Suprapubic skin (tissue), 4 donors: ENCODE data around the gene ALOX12. TPM values are rescaled to one million over a fixed set of nuclear protein-coding genes. Genes with fewer than 3 reads are reported as not detected.
"Not testable (repeated sequence)": the region's sequence is repeated elsewhere in the genome, so short reads cannot be mapped to it uniquely, and the experiment has no call there.

ENCODE experiments used
- DNase-seq, 2 donors: peaks; one replicate each; pipeline ENCODE4 v3.0.0-alpha.2; 2019; ENCODE audit warnings: low spot score in 2 of 2
- H3K27ac ChIP-seq: fragments of 200-600 bp; sonication (generic); one replicate; pipeline ENCODE4 v1.5.1; 2019
- H3K27me3 ChIP-seq: fragments of 200-600 bp; sonication (generic); one replicate; pipeline ENCODE4 v1.5.1; 2019
- H3K36me3 ChIP-seq: fragments of 200-600 bp; sonication (generic); one replicate; pipeline ENCODE4 v1.5.1; 2019
- H3K4me1 ChIP-seq: fragments of 200-600 bp; sonication (generic); one replicate; pipeline ENCODE4 v1.5.1; 2019
- H3K4me3 ChIP-seq: fragments of 200-600 bp; sonication (generic); one replicate; pipeline ENCODE4 v1.5.1; 2019; ENCODE audit warnings: mild to moderate bottlenecking
- H3K9me3 ChIP-seq: fragments of 200-600 bp; sonication (generic); one replicate; pipeline ENCODE4 v1.5.1; 2019
- CTCF ChIP-seq, 2 donors: fragments of 200-600 bp in 1 of 2; fragments of 450-650 bp in 1 of 2; sonication (generic) in 1 of 2; IDR thresholded peaks; one replicate each; pipeline ENCODE4 v1.5.1; 2016 to 2019; ENCODE audit warnings: antibody characterized with exemption in 2 of 2, mild to moderate bottlenecking in 1 of 2, moderate library complexity in 1 of 2
- EP300 ChIP-seq: sonication (generic); formaldehyde crosslinking; IDR thresholded peaks from one replicate; pipeline ENCODE4 v1.6.1; 2017; ENCODE audit warnings: antibody characterized with exemption
- POLR2A ChIP-seq, 2 donors: fragments of 450-650 bp; IDR thresholded peaks; one replicate each; pipeline ENCODE4 v1.6.1; 2017; ENCODE audit warnings: antibody characterized with exemption in 2 of 2, mild to moderate bottlenecking in 2 of 2, moderate library complexity in 2 of 2
- POLR2AphosphoS5 ChIP-seq, 3 donors: sonication (generic); formaldehyde crosslinking; IDR thresholded peaks; one replicate each; pipeline ENCODE4 v1.6.1; 2017; ENCODE audit warnings: antibody characterized with exemption in 3 of 3
- WGBS: methylation state at CpG from one replicate; pipeline ENCODE4 v1.1.5; 2018; 5-methylcytosine and 5-hydroxymethylcytosine counted together
- total RNA-seq, 4 donors: library from RNA; depleted of rRNA; stranded (reverse); fragments of >200 nt; gene quantifications; one replicate each; pipeline ENCODE4 v1.1.0, GENCODE V29; 2016

ALOX12 gene
- total RNA-seq, 4 donors from 2014 or later: 9.8 to 34.4 (median 22.8) TPM

GRCh38 chr17:6985266-6985665 is 10.6 kb upstream of the ALOX12 start:
- DNase-seq: no peak
- H3K36me3 ChIP-seq: no peaks in the 10 kb centered on the region
- no peaks in the 10 kb centered on the region for H3K4me1 ChIP-seq
- no peaks in the 10 kb centered on the region for H3K27me3 ChIP-seq
- H3K27ac ChIP-seq: no peak overlapping the region
- H3K9me3 ChIP-seq: no peaks in the 10 kb centered on the region
- TF ChIP-seq EP300: no peak
- TF ChIP-seq POLR2AphosphoS5 (IDR thresholded peaks at IDR 0.05): no peak
- TF ChIP-seq POLR2A (IDR thresholded peaks at IDR 0.05): no peak
- TF ChIP-seq CTCF (IDR thresholded peaks at IDR 0.05): no peak
- 69% methylated on average over 4 of the region's 4 CpGs for WGBS
- no peak overlapping the region for H3K4me3 ChIP-seq

- no peak for DNase-seq
- Histone ChIP-seq H3K4me3 (no peak overlapping the region), H3K27ac (no peak overlapping the region), H3K9me3 (no peaks in the 10 kb centered on the region), H3K36me3 (no peaks in the 10 kb centered on the region), H3K4me1 (no peaks in the 10 kb centered on the region), H3K27me3 (no peaks in the 10 kb centered on the region)
- 59% methylated on average over 3 of the region's 3 CpGs for WGBS
- TF ChIP-seq POLR2A (IDR thresholded peaks at IDR 0.05) (no peak), POLR2AphosphoS5 (IDR thresholded peaks at IDR 0.05) (no peak), EP300 (no peak), CTCF (IDR thresholded peaks at IDR 0.05) (no peak)
These were observed 9.2 kb upstream of the ALOX12 start for GRCh38 chr17:6986676-6987075.

- no peaks in the 10 kb centered on the region for H3K27me3 ChIP-seq
- no peaks in the 10 kb centered on the region for H3K36me3 ChIP-seq
- no peaks in the 10 kb centered on the region for H3K9me3 ChIP-seq
- no peaks in the 10 kb centered on the region for H3K4me1 ChIP-seq
- no peak overlapping the region for H3K27ac ChIP-seq
- WGBS: 90% methylated on average over 2 of the region's 2 CpGs
- no peak overlapping the region for H3K4me3 ChIP-seq
- TF ChIP-seq POLR2AphosphoS5 (IDR thresholded peaks at IDR 0.05) (no peak), CTCF (IDR thresholded peaks at IDR 0.05) (no peak), POLR2A (IDR thresholded peaks at IDR 0.05) (no peak), EP300 (no peak)
- DNase-seq: no peak
These were observed 6.1 kb upstream of the ALOX12 start for GRCh38 chr17:6989779-6990178.

DNA sequence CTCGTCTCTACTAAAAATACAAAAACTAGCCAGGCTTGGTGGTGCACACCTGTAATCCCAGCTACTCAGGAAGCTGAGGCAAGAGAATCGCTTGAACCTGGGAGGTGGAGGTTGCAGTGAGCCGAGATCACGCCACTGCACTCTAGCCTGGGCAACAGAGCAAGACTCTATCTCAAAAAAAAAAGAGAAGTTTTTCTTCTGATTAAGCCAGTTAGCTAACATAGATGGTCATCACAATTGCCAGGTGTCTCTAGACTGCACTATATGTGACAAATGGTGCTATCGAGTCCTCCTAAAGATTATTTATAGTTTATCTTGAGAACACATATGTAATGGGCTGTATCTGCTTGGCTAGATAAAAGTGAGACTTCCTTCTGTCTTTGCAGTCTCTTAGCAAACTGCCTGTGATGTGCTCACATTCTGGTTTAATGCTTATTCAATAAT is 2.2 kb upstream of the ALOX12 start:
- not testable (repeated sequence) for DNase-seq, H3K36me3 ChIP-seq, H3K27ac ChIP-seq, H3K9me3 ChIP-seq, H3K4me3 ChIP-seq, H3K27me3 ChIP-seq
- WGBS: 74% methylated on average over 5 of the region's 5 CpGs
- peaks cover 16% of the 10 kb centered on the region for H3K4me1 ChIP-seq

GRCh38 chr17:6994118-6994598 is 1.7 kb upstream of the ALOX12 start:
- H3K27ac ChIP-seq: no peak overlapping the region
- 86% methylated on average over 10 of the region's 10 CpGs for WGBS
- DNase-seq: no peak
- no peak overlapping the region for H3K4me3 ChIP-seq
- H3K27me3 ChIP-seq: no peaks in the 10 kb centered on the region
- peaks cover 6% of the 10 kb centered on the region for H3K36me3 ChIP-seq
- TF ChIP-seq POLR2A (IDR thresholded peaks at IDR 0.05) (no peak), POLR2AphosphoS5 (IDR thresholded peaks at IDR 0.05) (no peak), EP300 (no peak), CTCF (IDR thresholded peaks at IDR 0.05) (no peak)
- H3K4me1 ChIP-seq: peaks cover 16% of the 10 kb centered on the region
- no peaks in the 10 kb centered on the region for H3K9me3 ChIP-seq

GRCh38 chr17:6994666-6995256 is 1.1 kb upstream of the ALOX12 start:
- H3K36me3 ChIP-seq: peaks cover 12% of the 10 kb centered on the region
- WGBS: 76% methylated on average over 9 of the region's 9 CpGs
- H3K27ac ChIP-seq: no peak overlapping the region
- no peaks in the 10 kb centered on the region for H3K9me3 ChIP-seq
- peaks cover 16% of the 10 kb centered on the region for H3K4me1 ChIP-seq
- no peak for TF ChIP-seq CTCF (IDR thresholded peaks at IDR 0.05)
- TF ChIP-seq POLR2A (IDR thresholded peaks at IDR 0.05): no peak
- no peak for TF ChIP-seq POLR2AphosphoS5 (IDR thresholded peaks at IDR 0.05)
- TF ChIP-seq EP300: no peak
- no peaks in the 10 kb centered on the region for H3K27me3 ChIP-seq
- H3K4me3 ChIP-seq: peak overlapping the region; percentile 52
- no peak for DNase-seq
